ENCODE measurements around the gene RBMS2.
"Not testable (repeated sequence)": the region's sequence is repeated elsewhere in the genome, so short reads cannot be mapped to it uniquely, and the experiment has no call there.

DNA sequence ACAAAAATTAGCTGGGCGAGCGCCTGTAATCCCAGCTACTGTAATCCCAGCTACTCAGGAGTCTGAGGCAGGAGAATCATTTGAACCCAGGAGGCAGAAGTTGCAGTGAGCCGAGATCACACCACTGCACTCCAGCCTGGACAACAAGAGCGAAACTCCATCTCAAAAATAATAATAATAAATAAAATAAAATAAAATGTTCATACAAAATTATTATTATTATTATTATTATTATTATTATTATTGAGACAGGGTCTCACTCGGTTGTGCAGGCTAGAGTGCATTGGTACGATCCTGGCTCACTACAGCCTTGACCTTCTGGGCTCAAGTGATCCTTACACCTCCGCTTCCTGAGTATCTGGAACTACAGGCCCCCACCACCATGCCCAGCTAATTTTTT is 55.6 kb downstream of the RBMS2 start:
- TF ChIP-seq, protein P1, sequence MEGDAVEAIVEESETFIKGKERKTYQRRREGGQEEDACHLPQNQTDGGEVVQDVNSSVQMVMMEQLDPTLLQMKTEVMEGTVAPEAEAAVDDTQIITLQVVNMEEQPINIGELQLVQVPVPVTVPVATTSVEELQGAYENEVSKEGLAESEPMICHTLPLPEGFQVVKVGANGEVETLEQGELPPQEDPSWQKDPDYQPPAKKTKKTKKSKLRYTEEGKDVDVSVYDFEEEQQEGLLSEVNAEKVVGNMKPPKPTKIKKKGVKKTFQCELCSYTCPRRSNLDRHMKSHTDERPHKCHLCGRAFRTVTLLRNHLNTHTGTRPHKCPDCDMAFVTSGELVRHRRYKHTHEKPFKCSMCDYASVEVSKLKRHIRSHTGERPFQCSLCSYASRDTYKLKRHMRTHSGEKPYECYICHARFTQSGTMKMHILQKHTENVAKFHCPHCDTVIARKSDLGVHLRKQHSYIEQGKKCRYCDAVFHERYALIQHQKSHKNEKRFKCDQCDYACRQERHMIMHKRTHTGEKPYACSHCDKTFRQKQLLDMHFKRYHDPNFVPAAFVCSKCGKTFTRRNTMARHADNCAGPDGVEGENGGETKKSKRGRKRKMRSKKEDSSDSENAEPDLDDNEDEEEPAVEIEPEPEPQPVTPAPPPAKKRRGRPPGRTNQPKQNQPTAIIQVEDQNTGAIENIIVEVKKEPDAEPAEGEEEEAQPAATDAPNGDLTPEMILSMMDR (IDR thresholded peaks at IDR 0.05), result not testable (repeated sequence)
- TF ChIP-seq EP300 (IDR thresholded peaks at IDR 0.05), result not testable (repeated sequence)

Data from tibial nerve (tissue), 4 donors.